GF-D8 (cell line): ENCODE data around the gene MRGPRE.

ENCODE experiments used
- DNase-seq: peaks from one replicate; lab custom pipeline; 2025; lab: John Stamatoyannopoulos, UW

MRGPRE gene

DNA sequence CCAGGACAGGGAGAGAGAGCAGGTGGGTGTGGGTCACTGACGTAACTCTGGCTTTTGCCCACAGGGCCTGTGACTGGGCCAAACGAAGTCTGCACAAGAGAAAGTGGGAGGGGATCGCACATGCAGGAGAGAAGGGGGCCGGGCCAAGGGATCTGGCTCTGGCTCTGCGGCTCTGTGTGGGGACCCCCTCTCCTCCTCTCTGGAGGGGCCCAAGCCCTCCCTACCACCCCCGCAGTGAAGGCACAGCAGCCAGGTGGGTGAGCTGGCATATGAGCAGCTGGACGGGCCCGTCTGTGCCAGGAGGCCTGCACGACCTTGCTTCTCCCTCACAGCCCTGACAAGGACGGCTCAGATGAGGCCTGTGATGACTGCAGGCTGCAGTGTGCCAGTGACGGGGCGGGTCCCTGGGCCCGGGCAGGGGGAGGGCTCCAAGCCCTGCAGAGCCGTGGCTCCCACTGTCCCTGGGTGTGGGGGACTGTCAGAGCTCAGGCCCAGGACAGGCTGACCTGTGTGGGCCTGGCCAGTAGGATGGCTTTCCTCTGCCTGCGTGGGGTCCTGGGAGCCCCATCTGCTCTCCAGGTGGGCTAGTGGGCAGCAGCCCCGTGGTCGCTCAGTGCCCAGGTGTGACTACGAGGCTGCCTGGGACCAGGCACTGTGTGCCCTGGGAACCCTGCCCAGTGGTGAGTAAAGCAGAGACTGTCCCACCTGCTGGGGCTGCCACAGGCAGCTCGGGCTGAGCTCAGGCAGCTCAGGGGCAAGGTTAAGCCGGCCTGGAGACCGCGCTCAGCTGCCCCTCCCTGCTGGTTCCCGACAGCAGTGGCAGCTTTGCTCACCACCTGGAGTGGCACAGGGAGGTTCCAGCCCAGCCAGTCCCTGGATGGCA is 35.8 kb downstream of the MRGPRE start:
- DNase-seq, result no peak

DNA sequence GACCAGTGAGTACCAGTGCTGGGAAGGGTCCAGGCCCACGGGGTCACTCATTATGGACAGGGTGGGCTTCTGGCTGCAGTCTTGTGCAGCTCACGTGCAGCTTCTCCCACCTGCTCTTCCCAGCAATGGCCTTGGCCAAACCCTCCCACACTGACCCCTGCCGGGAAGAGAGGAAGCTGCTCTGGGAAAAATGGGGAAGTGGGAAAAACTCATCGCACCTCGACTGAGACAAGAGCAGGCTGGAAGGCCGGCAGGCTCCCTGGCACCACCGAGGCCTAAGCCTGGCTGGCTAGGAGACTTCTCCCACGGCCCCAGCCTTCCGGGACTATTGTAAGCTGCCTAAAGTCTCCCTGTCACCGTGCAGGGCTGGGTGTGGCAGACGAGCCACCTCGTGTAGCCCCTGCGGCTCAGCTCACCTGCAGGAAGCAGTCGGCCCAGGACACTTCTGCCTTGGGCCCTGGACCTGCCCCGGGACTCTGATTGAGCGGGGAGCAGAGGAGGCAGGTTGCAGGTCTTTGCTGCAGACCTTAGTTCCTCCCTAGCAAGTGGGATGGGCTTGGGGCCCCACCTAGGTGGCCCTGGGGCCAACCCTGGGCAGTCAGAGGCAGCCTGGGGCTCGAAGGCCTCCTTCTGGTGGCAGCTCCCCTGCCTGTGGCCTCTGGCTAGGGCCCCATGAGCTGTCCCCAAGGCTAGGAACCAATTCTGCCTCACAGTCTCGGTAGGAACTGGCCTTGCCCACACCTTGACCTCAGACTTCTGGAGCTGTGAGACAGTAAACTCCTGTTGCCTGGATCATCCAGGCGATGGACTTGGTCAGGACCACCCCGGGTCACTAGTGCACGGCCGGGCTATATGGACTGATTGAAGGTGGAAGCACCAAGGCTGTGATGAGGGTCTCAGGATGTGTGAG is 36.7 kb downstream of the MRGPRE start:
- no peak for DNase-seq

DNA sequence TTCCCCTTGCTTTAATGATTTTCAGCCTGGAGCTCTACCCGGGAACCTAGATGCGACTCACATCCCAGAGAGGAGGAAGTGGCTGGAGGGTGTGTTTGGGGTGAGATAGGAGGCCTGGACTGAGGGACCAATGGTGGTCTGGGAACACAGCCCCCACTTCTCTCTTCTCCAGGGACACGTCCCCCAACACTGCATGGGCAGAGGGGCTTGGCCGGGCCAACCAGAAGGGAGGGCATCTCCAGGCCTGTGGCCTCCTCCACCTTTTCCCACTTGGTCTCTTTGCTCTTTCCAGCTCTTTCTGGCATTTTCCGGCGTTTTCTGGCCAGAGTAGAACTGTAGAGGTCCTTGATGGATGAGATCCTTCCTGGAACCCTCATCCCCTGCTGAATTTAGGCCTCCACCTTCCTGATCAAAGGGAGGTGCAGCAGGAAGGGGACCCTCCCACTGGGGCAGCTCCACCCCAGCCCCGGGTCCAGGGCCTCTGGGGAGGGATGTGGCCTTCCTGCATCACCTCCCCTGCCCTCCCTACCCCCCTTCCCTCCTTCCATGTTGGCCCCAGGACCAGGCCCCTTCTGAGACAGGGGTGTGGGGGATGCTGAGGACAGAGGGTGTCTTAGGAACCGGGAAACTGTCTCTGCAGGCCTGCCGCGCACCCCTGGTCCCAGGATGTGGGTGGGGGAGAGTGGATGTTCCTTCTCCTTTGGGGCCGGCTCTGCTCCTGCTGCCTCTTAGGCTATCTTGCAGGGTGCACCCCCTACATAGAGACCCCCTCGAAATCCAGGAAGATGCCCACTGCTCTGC is 38.0 kb downstream of the MRGPRE start:
- no peak for DNase-seq

DNA sequence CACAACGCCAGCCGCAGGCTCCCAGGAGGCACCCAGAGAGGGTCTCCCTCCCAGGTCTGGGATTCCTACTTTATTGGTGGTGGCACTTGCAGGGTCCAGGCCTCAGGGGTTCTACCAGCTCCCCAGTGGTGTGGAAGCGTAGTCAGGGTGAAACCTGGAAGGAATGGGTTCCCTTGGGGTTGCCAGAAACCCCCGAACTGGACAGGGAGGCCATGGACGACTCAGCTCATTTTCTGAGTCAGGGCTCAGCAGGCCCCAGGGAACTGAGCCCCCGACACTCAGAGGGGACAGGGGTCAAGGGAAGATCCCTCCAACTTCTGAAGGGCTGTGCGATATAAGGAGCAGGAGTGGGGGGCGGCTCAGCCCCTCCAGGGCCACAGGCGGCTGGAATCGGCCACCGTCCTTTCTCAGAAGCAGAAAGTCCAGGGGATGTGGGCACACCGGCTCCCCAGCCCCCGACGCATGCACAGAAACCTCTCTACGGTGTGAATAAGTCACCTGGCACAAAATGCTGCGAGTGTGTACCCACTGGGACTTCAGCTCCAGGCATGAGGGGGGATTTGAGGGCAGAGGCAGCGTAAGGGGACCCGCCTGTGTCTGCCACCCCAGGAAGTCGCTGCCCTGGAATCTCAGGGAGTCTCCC is 38.7 kb downstream of the MRGPRE start:
- DNase-seq, result no peak

DNA sequence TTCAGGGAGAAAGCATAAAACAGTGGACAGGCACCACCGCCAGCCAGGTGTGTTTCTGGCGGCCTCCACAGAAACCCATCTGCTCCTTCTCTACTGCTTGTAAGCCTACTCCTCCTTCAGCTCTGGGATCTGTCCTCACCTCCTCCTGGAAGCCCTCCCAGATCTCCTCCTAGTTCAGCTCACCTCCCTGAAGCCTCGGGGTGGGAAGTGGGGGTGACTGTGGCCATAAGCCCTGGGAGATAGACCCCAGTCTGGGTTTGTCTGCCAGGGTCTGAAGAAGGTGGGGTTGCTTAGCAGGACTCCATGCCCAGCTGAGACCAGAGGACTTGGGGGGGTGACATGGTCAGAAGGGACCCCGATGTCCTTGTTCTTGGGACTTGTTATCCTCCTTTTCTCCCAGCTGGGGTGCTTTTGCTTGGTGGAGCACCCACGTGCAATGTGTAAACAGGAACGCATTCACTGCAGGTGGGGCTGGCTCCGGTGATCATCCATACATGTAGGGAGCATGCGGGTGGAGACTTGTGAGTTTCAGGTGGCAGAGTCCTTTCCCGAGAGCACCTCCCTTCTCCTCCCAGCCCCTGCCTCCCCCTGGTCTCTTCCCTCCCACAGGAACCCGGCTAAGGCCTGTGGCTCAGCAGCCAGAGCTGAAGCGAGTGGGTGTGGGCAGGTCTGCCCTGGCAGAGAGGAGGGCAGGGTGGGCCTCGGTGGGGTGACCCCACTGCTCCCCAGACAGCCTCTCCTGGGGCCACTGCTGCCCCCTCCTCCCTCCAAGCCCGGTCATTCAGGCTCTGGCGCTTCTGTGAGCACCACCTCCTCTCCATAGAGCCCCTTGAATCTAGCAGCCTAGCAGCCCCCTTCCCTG is 39.5 kb downstream of the MRGPRE start:
- DNase-seq, result no peak

DNA sequence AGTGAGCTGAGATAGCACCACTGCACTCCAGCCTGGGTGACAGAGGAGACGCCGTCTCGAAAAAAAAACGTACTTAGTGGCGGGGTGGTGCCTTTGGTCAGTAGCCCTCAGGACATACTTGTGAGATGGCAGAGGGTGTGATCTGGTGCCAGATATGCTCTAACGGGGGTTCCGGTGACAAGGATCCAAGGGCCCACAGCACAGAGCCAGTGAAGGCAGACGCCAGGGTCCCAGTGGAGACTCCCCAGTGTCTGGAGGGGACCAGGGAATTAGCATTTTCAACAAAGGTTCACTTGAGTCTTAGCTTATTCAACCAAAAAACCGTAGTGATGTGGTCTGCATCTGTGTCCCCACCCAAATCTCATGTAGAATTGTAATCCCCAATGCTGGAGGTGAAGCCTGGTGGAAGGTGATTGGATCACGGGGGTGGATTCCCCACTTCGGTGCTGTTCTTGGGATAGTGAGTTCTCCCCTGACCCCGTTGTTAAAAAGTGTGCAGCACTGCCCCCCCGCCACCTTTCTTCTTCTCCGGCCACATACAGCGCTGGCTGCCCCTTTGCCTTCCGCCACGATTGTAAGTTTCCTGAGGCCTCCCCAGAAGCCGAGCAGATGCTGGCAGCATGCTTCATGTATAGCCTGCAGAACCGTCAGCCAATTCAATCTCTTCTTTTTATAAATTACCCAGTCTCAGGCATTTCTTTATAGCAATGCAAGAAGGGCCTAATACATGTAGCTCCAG is 40.5 kb downstream of the MRGPRE start:
- no peak for DNase-seq

DNA sequence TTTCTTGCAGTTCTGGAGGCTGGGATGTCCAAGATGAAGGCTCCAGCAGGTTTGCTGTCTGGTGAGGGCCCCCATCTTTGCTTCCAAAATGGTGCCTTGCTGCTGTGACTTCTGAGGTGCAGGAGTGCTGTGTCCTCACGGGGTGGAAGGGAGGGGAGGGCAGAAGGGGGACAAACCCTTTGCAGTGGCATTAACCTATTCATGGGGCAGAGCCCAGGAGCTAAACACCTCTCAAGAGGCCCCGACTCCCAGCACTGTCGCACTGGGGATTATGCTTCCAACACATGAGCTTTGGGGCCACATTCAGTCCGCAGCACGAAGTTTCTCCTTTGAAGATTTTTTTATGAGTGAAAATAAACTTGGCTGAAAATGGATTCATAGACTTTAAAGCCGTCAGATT is 41.6 kb downstream of the MRGPRE start:
- DNase-seq, result no peak

DNA sequence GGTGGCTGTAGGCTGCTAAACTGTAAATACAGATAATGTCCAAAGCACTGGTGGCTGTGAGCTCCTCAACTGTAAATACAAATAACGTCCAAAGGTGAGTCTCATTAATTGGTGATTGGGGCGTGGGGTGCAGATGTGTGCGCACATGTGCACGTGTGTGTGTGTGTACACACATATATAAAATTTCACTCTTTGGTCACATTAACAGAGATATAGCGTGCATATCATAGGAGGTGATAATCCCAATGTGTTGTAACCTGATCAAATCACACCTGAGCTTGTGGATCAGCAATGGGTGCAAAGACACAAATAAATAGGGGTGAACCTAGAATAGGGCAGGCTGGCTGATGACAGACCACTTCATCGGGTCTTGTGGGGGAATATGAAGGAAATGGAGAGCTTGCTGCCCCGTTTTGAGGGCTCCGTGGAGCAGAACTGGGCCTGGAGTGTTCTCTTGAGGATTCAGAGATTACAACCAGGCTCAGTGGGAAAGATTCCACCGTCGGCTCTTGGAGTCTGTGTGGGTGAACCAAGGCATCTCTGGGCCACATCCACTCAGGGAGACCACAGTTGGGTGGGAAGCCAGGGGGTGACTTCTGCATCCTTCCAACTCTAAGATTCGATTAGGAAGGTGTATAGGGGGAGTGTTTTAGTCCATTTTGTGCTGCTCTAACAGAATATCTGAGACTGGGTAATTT is 42.2 kb downstream of the MRGPRE start:
- no peak for DNase-seq

DNA sequence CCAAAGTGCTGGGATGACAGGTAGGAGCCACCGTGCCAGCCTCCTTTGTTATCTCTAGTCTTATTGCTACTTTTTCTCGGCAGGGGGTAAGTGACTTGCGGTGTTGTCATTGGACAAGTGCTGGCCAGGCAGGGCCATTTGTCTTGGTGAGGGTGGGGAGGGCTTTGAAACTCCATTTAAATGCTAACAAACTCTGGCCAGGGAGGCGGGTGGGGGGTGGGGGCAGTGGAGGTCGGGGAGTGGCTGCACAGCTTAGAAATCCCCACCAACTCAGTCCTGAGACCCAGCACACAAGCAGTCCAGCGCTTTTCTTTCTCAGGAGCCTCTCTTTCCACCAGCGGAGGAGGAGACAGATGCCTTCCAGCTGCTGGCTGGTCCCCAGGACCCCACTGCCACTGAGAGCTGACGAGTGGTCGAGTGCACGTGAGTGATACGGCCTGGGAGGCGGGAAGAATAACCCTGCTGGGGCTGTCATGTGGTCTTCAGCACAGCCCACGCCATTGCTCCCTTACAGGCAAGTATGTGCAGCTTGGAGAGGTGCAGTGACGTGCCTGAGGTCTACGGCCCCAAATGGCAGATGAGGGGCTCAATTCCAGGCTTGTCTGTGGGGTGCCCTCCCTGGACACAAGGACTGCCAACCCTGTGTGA is 42.9 kb downstream of the MRGPRE start:
- no peak for DNase-seq

DNA sequence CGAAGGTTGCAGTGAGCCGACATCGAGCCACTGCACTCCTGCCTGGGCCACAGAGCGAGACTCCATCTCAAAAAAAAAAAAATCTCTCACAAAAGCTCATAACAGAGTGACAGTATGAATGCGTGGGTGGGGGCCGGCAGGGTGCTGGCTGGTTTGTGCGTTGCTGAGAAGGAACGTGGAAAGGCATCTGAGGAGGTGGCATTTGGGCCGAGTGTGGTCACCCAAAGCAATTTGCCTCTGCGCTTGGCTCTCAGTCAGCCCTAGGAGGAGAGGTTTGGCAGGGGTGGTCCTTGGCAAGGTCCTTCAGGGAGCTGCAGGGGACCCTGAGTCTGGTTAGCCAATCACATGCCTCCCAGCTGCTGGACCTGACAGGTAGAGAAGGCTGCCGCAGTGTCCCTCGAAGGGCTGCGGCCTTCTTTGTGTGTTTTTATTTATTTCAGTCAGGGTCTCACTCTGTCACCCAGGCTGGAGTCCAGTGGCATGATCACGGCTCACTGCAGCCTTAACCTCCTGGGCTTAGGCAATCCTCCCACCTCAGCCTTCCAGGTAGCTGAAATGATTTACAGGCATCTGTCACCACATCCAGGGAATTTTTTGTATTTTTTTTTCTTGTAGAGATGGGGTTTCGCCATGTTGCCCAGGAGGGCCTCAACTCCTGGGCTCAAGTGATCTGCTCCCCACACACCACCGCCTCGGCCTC is 43.6 kb downstream of the MRGPRE start:
- no peak for DNase-seq

DNA sequence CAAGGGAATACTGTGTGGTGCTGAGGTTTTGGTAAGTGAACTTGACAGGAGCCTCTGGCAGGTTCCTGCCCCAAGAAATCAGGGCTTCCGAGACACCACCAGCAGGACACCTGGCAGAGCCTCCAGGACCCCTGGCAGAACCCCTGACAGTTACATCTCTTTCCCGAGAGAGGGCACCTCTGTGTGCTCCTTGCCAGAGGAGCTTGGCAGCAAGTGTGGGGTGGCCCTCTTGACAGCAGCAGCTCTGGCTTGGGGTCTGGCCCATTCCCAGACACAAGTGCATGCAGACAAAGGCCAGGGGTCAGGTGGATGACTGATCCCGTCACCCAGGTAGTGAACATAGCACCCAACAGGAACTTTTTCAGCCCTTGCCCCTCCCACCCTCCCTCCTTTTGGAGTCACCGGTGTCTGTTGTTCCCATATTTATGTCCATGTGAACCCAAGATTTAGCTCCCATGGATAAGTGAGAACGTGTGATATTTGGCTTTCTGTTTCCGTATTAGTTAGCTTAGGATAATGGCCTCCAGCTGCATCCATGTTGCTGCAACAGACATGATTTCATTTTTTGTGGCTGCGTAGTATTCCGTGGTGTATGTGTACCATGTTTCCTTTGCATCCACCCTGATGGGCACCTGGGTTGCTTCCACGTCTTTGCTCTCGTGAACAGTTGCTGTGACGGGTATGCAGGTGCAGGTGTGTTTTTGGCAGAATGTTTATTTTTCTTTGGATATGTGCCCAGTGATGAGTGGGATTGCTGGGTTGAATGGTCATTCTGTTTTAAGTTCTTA is 45.9 kb downstream of the MRGPRE start:
- DNase-seq, result no peak

DNA sequence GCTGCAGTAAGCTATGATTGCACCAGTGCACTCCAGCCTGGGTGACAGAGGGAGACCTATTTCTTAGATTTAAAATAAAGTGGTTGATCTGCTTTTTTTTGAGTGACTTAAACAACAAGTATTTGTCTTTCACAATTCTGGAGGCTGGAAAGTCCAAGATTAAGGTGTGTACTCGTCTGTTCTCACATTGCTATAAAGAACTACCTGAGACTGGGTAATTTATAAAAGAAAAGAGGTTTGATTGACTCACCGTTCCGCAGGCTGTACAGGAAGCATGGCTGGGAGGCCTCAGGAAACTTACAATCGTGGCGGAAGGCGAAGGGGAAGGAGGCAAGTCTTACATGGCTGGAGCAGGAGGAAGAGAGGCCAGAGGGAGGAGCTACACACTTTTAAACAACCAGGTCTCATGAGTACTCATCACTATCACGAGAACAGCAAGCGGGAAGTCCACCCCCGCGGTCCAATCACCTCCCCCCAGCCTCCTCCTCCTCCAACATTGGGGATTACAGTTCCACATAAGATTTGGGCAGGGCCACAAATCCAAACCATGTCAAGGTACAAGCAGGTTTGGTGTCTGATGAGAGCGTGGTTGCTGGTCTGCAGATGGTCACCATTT is 47.4 kb downstream of the MRGPRE start:
- no peak for DNase-seq

DNA sequence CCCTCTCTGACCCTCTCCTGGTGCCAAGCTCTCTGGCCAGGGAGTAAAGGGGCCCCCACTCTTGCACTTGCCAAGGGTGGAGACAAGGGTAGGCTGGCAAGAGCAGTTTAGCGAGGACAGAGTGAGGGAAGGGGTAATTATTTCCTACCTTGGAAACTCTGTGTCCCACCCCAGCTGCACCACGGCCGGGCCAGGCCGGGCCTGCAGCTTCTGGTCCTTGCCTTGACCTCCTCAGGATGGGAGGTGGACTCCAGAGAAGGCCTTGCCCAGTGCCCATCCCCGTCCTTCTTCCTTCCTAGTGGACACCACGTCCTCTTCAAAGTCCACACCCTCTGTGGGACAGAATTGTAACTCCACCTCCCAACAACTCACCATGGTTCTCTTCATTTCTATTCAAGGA is 48.7 kb downstream of the MRGPRE start:
- no peak for DNase-seq

DNA sequence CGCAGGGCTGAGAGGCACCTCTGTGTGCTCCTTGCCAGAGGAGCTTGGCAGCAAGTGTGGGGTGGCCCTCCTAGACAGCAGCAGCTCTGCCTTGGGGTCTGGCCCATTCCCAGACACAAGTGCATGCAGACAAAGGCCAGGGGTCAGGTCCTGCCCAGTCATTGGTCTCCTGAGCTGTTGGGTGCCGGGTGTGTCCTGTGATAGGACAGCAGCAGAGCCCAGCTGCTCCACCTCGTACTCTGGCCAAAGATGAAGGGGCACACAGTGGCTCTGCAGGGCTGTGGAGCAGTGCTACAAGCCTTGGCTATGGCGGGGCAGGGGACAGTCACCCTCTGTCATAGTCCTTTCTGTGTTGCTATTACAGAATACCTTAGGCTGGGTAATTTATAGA is 49.8 kb downstream of the MRGPRE start:
- DNase-seq, result no peak

DNA sequence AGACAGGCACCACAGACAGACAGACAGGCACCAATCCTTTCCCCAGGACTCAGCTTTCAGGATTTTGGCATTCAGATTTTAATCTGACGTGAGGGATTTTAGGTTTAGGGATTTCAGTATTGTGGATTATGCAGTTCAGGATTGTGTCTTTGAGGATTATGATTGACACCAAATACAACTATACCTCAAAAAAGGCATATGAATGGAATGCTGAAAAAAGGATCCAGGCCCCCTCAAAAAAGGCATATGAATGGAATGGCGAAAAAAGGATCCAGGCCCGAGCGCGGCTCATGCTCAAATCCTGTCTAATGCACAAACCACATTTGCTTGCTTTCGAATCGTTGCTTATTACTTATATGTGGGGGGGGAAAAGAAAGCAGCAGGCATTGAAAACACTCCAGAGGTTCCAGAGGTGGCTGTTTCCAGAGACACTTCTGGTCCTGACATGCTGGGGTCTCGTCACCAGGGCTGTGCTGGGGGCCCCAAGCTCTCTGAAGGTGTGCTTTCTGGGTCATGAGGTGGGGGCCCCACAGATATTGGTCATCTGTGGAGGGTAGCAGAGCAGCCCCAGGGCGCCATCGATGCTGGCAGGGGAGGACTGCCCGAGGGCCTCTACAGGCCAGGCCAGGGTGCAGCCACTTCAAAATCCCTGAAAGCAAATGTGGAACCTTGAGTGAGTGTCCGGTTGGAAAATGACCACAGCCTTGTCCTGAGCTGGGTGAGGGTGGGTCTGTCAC is 50.3 kb downstream of the MRGPRE start:
- no peak for DNase-seq

DNA sequence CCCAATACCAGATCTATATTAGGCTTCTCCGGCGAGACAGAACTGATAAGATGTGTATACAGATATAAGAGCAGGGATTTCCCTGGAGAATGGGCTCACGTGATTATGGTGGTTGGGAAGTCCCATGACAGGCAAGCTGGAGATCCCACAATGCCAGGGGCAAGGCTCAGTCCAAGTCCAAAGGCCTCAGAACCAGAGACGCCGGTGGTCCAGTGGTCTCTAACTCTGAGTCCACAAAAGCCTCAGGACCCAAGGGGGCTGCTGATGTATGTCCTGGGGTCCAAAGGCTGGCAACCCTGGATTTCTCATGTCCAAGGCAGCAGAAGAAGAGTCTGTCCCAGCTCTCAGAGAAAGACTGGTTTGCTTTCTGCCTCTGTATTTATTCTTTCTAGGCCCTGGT is 51.3 kb downstream of the MRGPRE start:
- DNase-seq, result no peak
